B cell (primary cell): Measurements from ENCODE around the gene LIN7A. TPM values are rescaled to one million over a fixed set of nuclear protein-coding genes. Genes with fewer than 3 reads are reported as not detected.

ENCODE experiments used
- ATAC-seq: fragments of 200-7000 bp; cut with Tn5 transposase; one replicate; pipeline ENCODE4 v1.10.0; 2021; ENCODE audit warnings: low read depth, mild to moderate bottlenecking, moderate number of reproducible peaks, moderate library complexity
- CTCF ChIA-PET: fragments of 350-600 bp; sonication (Branson Sonifier 250); formaldehyde crosslinking; loops from one replicate; lab custom pipeline; 2021; ENCODE audit warnings: antibody characterized with exemption, inconsistent platforms; lab: Charles Lee
- POLR2A ChIA-PET: fragments of 350-600 bp; sonication (Branson Sonifier 250); formaldehyde crosslinking; loops from one replicate; lab custom pipeline; 2021; ENCODE audit warnings: antibody characterized with exemption; lab: Charles Lee
- DNase-seq: peaks from one replicate; pipeline ENCODE4 v3.0.0; 2013
- H2AFZ ChIP-seq: 2 replicates; pipeline ENCODE4 v1.6.1; 2012; ENCODE audit warnings: mild to moderate bottlenecking, low read depth, low read length; ENCODE audit not compliant: insufficient read depth, poor library complexity, severe bottlenecking
- H3K27ac ChIP-seq, 2 donors: 1 replicate in 1 of 2; 2 replicates in 1 of 2; pipeline ENCODE4 v1.5.1; 2012 to 2013; ENCODE audit warnings: low read length in 2 of 2, mild to moderate bottlenecking in 2 of 2, moderate library complexity in 1 of 2
- H3K27me3 ChIP-seq, 4 experiments: fragments of 200-600 bp in 1 of 4; sonication (generic) in 1 of 4; replicated peaks in 1 of 4; 1 replicate in 2 of 4; 2 replicates in 2 of 4; pipeline versions ENCODE4 v1.6.1 to v1.7.0; 2013 to 2016; ENCODE audit warnings: low read length in 3 of 4, mild to moderate bottlenecking in 2 of 4, mixed read lengths in 1 of 4, moderate library complexity in 1 of 4; ENCODE audit not compliant: insufficient read depth in 4 of 4, control insufficient read depth in 3 of 4; ENCODE audit errors: control extremely low read depth in 1 of 4
- H3K36me3 ChIP-seq, 2 experiments: replicated peaks in 1 of 2; 1 replicate in 1 of 2; 2 replicates in 1 of 2; pipeline versions ENCODE4 v1.6.1 to v1.7.1; 2013; ENCODE audit warnings: low read length in 1 of 2; ENCODE audit not compliant: insufficient read depth in 2 of 2, control insufficient read depth in 1 of 2; ENCODE audit errors: control extremely low read depth in 1 of 2, extremely low read depth in 1 of 2
- H3K4me1 ChIP-seq, 2 donors: fragments of 200-600 bp in 1 of 2; sonication (generic) in 1 of 2; 1 replicate in 1 of 2; 2 replicates in 1 of 2; pipeline versions ENCODE4 v1.5.1 to v1.6.1; 2013 to 2017; ENCODE audit warnings: low read length in 2 of 2; ENCODE audit not compliant: control insufficient read depth in 2 of 2, insufficient read depth in 2 of 2
- H3K4me2 ChIP-seq: replicated peaks from 2 replicates; pipeline ENCODE3; 2012; ENCODE audit warnings: mild to moderate bottlenecking, low read depth, low read length; ENCODE audit not compliant: poor library complexity, severe bottlenecking
- H3K4me3 ChIP-seq, 5 experiments: fragments of 200-600 bp in 1 of 5; sonication (generic) in 1 of 5; 1 replicate in 3 of 5; 2 replicates in 2 of 5; pipeline versions ENCODE4 v1.5.1 to v1.7.0; 2011 to 2016; ENCODE audit warnings: low read length in 4 of 5, mild to moderate bottlenecking in 4 of 5, low read depth in 2 of 5, control low read depth in 1 of 5, moderate library complexity in 1 of 5; ENCODE audit not compliant: insufficient read depth in 1 of 5; ENCODE audit errors: control extremely low read depth in 1 of 5, extremely low read depth in 1 of 5
- H3K79me2 ChIP-seq: fragments of 200-600 bp; sonication (generic); one replicate; pipeline ENCODE4 v1.6.0; 2016; ENCODE audit warnings: low read length; ENCODE audit not compliant: control insufficient read depth, insufficient read depth
- H3K9ac ChIP-seq: fragments of 200-600 bp; sonication (generic); 2 replicates; pipeline ENCODE4 v1.6.1; 2017; ENCODE audit warnings: mild to moderate bottlenecking, low read length, moderate library complexity
- H3K9me3 ChIP-seq, 3 donors: one replicate each; pipeline versions ENCODE4 v1.6.1 to v1.7.1; 2013; ENCODE audit warnings: low read length in 2 of 3; ENCODE audit not compliant: control insufficient read depth in 2 of 3, insufficient read depth in 1 of 3; ENCODE audit errors: control extremely low read depth in 1 of 3
- H4K20me1 ChIP-seq: 2 replicates; pipeline ENCODE4 v1.6.0; 2012; ENCODE audit warnings: mild to moderate bottlenecking, low read length; ENCODE audit not compliant: insufficient read depth, control insufficient read depth, poor library complexity, severe bottlenecking
- H3K27ac Mint-ChIP-seq: one replicate; pipeline ENCODE4 v1.8.0; 2021; ENCODE audit warnings: mixed read lengths
- H3K27me3 Mint-ChIP-seq: one replicate; pipeline ENCODE4 v1.8.0; 2021; ENCODE audit warnings: mixed read lengths
- H3K4me1 Mint-ChIP-seq: one replicate; pipeline ENCODE4 v1.8.0; 2021; ENCODE audit warnings: mixed read lengths
- H3K4me3 Mint-ChIP-seq: one replicate; pipeline ENCODE4 v1.8.0; 2021; ENCODE audit warnings: mixed read lengths
- H3K9me3 Mint-ChIP-seq: one replicate; pipeline ENCODE4 v1.8.0; 2022; ENCODE audit warnings: mixed read lengths; ENCODE audit not compliant: insufficient read depth
- CTCF ChIP-seq: fragments of 200-600 bp; IDR thresholded peaks from one replicate; pipeline ENCODE4 v1.8.0; 2022; ENCODE audit warnings: antibody characterized with exemption, mild to moderate bottlenecking
- EZH2 ChIP-seq: IDR thresholded peaks from 2 replicates; pipeline ENCODE4 v1.6.1; 2012; ENCODE audit warnings: borderline replicate concordance, low read depth, mild to moderate bottlenecking, moderate library complexity, low read length; ENCODE audit not compliant: insufficient read depth, poor library complexity, severe bottlenecking
- WGBS: methylation state at CpG from one replicate; pipeline ENCODE4 v1.1.5; 2013; ENCODE audit warnings: missing lambda C conversion rate; ENCODE audit not compliant: insufficient coverage; 5-methylcytosine and 5-hydroxymethylcytosine counted together
- intact Hi-C: fragments of 100-400 bp; cut with micrococcal nuclease; formaldehyde crosslinking; loops from one replicate; pipeline ENCODE4 v1.10.0; 2022
- polyA plus RNA-seq: library from polyadenylated mRNA; depleted of rRNA; stranded (reverse); fragments of >200 nt; gene quantifications from 2 replicates; pipeline ENCODE4 v1.2.3, GENCODE V29; 2012
- total RNA-seq, 2 donors: library from RNA; stranded (reverse); fragments of 120-200 nt in 1 of 2; gene quantifications; 1 replicate in 1 of 2; 2 replicates in 1 of 2; pipeline versions ENCODE4 v1.2.3 to v1.2.4, GENCODE V29; 2013 to 2022

LIN7A gene
- total and polyA plus RNA-seq, 2 donors (not counting 1 experiment from before 2014, with no cell fraction given), result 0.10 TPM; not detected in 1

GRCh38 chr12:80849337-80849736 is 88.4 kb downstream of the LIN7A start:
- Mint-ChIP-seq H3K27me3 (no peaks in the 10 kb centered on the region), H3K9me3 (no peaks in the 10 kb centered on the region), H3K27ac (no peak overlapping the region), H3K4me1 (no peaks in the 10 kb centered on the region), H3K4me3 (no peak overlapping the region)
- H4K20me1 ChIP-seq, result no peaks in the 10 kb centered on the region
- H3K4me2 ChIP-seq, result no peak overlapping the region
- ATAC-seq, result no peak
- TF ChIP-seq CTCF (no peak), EZH2 (no peak)
- no peaks in the 10 kb centered on the region for H3K9me3 ChIP-seq
- H3K4me1 ChIP-seq, result no peaks in the 10 kb centered on the region
- no peak overlapping the region for H3K27ac ChIP-seq
- H3K9ac ChIP-seq, result no peak overlapping the region
- H3K36me3 ChIP-seq, result no peaks in the 10 kb centered on the region
- H3K79me2 ChIP-seq, result no peaks in the 10 kb centered on the region
- ChIA-PET CTCF (no interaction called here), POLR2A (no interaction called here)
- H3K27me3 ChIP-seq, result no peaks in the 10 kb centered on the region
- no peak overlapping the region for H2AFZ ChIP-seq
- intact Hi-C loops, result no loop called here
- no peak for DNase-seq
- H3K4me3 ChIP-seq, result no peak overlapping the region

GRCh38 chr12:80848858-80849257 is 88.9 kb downstream of the LIN7A start:
- no peak for DNase-seq
- TF ChIP-seq EZH2 (no peak), CTCF (no peak)
- H3K27ac Mint-ChIP-seq, result no peak overlapping the region
- H3K27me3 Mint-ChIP-seq, result no peaks in the 10 kb centered on the region
- H3K4me3 ChIP-seq, result no peak overlapping the region
- H3K79me2 ChIP-seq, result no peaks in the 10 kb centered on the region
- no peak overlapping the region for H2AFZ ChIP-seq
- no peak overlapping the region for H3K4me3 Mint-ChIP-seq
- no peak overlapping the region for H3K4me2 ChIP-seq
- WGBS, result no CpG with 5 or more reads among the region's 1 CpG
- ChIA-PET POLR2A (no interaction called here), CTCF (no interaction called here)
- H3K9me3 ChIP-seq, result no peaks in the 10 kb centered on the region
- ATAC-seq, result no peak
- H3K4me1 Mint-ChIP-seq, result no peaks in the 10 kb centered on the region
- H3K36me3 ChIP-seq, result no peaks in the 10 kb centered on the region
- no peaks in the 10 kb centered on the region for H3K9me3 Mint-ChIP-seq
- H3K27me3 ChIP-seq, result no peaks in the 10 kb centered on the region
- H3K27ac ChIP-seq, result no peak overlapping the region
- no peaks in the 10 kb centered on the region for H3K4me1 ChIP-seq
- H4K20me1 ChIP-seq, result no peaks in the 10 kb centered on the region
- intact Hi-C loops, result no loop called here
- H3K9ac ChIP-seq, result no peak overlapping the region
